Uterus (tissue), 2 donors: ENCODE results near the gene MDK.

Experiments used
- CTCF ChIP-seq, 4 experiments: fragments of 200-600 bp in 2 of 4; fragments of 450-650 bp in 2 of 4; sonication (generic) in 2 of 4; IDR thresholded peaks; one replicate each; pipeline ENCODE4 v1.5.1; 2016 to 2019; ENCODE audit warnings: antibody characterized with exemption in 4 of 4, mild to moderate bottlenecking in 2 of 4, moderate library complexity in 1 of 4
- POLR2A ChIP-seq, 2 donors: fragments of 450-650 bp; IDR thresholded peaks; one replicate each; pipeline ENCODE4 v1.6.1; 2016; ENCODE audit warnings: antibody characterized with exemption in 2 of 2, mild to moderate bottlenecking in 1 of 2, moderate library complexity in 1 of 2

- TF ChIP-seq CTCF (IDR thresholded peaks at IDR 0.05) (no peak), POLR2A (IDR thresholded peaks at IDR 0.05) (no peak)
Observed at GRCh38 chr11:46339816-46340215, 41.7 kb upstream of the MDK start.
